ENCODE measurements around the gene GANAB.
A peak's percentile ranks its signal among the peaks of the same experiment; 100 is the strongest.
"Not testable (repeated sequence)": the region's sequence is repeated elsewhere in the genome, so short reads cannot be mapped to it uniquely, and the experiment has no call there.

The GANAB gene

DNA sequence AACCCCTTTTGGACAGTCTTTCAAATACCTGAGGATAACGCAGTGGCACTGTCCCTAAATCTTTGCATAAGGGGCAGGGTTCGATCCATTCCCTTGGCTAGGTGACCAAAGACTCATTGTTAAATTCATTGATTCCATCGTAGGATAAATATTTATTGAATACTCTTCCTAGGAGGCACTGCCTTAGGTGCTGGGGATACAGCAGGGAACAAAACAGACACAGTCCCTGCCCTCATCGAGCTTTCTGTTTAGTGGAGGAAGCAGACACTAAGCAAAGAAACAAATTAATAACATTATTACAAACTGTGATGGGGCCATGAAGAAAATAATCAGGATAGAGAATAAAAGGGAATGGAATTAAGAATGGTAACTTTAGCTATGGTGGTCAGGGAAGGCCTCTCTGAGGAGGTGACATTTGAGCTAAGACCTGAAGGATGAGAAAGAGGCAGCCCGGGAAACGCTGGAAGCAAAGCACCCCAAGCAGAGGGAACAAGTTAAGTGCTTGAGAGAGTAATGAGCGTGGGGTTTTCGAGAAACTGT is 25.3 kb downstream of the GANAB start:
- no peak for DNase-seq (ENCODE audit: low read depth)

DNA sequence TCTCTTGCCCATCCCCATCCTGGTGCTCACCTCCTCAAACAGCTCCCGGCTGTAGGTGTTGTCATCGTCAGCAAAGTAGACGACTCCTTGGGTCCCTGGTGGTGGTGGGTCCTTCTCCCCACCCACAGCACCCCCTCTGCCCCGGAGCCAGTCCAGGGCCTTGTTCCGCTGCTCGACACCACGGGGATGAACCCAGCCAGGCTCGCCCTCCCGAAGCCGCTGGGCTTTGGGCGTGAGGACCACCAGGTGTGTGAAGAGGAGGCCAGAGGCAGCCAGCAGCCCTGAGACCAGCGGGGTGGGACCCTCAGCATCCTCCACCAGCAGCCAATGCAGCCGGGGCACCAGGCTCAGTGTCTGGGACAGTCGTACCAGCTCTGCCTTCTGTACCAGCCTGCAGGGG is 29.5 kb downstream of the GANAB start:
- not testable (repeated sequence) for DNase-seq (ENCODE audit: low read depth)

- no peak for DNase-seq (ENCODE audit: low read depth)
Observed at GRCh38 chr11:62615521-62615920, 30.9 kb downstream of the GANAB start.

GRCh38 chr11:62614275-62614674 is 32.1 kb downstream of the GANAB start:
- no peak for DNase-seq (ENCODE audit: low read depth)

GRCh38 chr11:62613291-62613778 is 33.1 kb downstream of the GANAB start:
- DNase-seq (ENCODE audit: low read depth), result no peak

DNA sequence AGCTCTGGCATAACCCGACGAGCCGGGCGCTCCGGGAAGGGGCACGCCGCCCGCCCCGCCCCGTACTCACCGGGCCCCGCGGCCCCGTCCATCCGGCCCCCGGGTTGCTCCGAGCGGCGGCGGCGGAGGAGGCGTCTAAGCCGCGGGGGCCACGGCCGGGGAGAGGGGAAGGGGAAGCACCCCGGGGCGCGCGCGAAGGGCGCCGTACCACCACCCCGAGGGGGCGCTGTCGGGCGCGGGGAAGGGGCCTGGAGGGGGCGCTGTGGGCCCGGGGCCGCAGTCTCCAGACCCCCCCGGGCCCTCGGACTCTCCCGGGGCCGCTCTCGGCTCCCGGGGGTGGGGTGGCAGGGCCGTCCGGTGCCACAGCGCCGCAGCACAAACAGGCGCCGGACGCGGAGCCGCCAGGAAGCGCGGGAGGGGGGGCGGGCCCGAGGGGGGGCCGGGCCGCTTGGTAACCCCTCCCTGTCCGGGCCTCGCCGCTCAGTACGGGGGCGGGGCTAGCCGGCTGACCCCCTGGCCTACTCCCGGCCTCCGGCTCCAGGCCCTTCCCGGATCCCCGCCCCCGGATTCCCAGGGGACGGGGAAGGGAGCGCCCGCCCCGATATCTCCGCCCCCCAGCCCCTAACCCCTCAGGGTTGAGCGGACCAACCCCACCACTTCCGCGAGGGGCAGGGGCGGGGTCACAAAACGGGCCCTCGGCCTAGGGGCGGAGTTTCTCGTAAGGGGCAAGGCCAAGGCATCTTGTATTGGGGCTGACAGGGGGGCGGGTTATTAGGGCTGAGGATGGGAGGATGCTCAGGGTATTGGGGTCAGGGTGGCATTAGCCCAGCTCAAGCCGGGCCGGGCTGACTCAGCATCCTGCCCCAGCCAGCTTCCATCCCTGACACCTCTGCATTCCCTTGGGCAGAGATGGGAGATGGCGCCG is 33.8 kb downstream of the GANAB start, which contains the start of the genes EML3 and ROM1:
Gene EML3, minus strand, starts transcription at position 410 of the 925 bp plus-strand sequence. Its CDS starts 318 bp downstream, at position 92.
Gene ROM1, plus strand, starts transcription at position 892 of the 925 bp plus-strand sequence. Its CDS starts 25 bp downstream, at position 917.
- DNase-seq (ENCODE audit: low read depth), result peak; percentile 62

GRCh38 chr11:62611705-62612365 is 34.6 kb downstream of the GANAB start:
- no peak for DNase-seq (ENCODE audit: low read depth)

DNA sequence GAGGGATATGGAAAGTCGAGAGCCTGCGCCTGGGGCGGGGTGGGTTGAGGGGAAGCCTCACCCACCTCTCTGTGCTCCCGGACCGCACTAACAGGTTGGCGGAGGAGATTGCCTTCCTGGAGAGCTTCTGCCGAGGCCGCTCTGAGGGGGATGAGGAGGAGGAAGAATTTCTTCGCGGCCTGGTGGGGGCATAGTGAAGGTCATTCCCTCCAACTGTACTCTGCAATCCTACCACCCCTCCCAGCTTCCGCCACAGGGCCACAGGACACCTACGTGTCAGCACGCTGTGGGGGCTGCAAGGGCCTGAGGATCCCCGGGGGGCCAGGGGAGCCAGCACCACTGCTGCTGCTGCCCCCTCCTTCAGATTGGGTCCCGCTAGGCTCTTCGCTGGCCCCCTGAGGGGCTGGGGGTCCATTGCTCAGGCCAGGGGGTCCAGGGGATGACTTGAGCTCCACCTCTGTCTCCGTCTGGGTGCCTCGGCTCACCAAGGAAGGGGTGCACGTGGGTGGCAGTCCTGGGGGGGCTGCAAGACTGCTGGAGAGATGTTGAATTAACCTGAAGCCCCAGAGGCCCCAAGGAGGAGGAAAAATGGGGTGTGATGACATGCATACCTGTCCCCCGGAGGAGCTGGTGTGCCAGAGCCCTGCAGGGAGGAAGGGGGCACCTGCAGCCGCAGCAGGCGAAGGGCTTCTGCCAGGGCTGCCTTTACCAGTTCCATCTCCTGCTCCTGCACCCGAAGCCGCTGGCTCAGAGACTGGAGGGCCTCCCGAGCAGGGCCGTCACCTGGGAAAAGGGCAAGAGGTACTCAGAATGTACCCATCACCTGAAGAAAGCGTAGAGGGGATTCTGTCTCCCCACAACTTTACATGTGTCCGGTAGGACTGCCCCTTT is 35.4 kb downstream of the GANAB start:
- DNase-seq (ENCODE audit: low read depth), result no peak

- DNase-seq (ENCODE audit: low read depth), result no peak
Observed at GRCh38 chr11:62610403-62610802, 36.0 kb downstream of the GANAB start.

DNA sequence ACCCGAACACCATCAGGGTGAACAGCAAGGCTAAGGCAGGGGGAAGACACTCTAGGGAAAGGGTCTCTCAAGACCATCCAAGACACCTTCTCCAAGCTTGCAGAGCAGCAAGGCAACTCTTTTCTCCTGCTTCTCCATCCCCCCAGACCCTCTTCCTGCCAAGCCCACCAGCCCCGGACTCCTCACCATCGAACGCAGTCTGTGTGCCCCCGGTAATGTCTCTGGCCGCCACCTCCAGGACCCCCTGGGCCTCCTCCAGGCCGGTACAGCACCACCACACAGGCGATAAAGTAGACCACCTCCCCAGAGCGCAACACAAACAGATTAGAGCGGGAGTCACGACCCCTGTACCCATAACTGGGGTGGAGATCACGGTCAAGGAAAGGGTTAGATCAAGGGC is 37.6 kb downstream of the GANAB start:
- no peak for DNase-seq (ENCODE audit: low read depth)

DNA sequence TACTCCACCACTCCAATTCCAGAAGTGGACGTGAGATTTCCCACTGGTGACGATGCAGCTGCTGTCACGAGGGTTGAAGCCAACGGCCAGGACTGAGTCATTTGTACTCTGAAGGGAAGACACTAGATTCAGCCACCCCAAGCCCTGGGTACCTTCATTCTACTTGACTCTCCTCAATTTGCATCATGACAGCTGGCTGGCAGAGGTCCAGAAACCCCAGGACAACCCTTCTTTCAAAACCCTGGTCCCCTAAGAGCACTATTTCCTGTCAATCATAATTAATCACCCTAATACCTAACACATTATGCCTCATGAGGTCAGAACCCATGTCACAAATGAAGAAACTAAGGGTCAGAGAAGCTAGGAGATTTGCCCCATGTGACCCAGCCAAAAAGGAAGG is 38.7 kb downstream of the GANAB start:
- no peak for DNase-seq (ENCODE audit: low read depth)

DNA sequence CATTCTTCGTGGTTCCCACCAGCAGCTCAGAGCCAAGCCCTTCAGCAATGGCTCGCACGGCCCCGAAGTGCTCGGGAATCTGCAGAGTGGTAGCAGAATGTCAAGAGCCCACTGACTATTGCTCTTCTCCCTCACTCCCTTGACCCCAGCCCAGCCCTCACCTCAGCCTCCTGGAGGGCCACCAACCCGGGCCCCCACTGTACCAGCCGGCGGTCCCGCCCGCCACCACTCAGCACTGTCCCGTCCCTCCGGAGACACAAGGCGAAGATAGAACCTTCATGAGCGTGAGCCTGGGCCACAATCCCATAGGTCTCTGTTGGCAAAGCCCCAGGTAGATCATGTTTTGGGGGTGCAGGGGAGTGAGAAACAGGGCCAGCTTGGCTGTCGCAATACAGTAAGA is 40.5 kb downstream of the GANAB start:
- no peak for DNase-seq (ENCODE audit: low read depth)

DNA sequence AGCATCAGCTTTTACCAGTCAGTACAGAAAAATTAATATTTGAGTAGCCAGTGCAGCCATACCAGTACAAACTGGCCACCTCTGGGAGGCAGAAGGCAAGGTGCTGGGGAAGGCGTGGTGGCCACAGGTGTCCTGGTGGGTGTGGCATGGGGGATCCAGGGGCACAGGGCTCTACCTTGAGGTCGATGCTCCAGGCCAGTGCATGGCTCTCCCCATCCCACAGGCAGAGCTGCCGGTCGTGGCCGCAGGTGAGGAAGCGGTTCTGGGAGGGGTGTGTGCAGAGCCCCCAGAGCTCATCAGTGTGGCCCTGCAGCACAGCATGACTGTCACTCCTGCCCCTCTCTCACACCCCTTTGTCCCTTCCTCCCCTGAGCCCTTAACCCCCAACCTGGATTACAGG is 40.9 kb downstream of the GANAB start:
- no peak for DNase-seq (ENCODE audit: low read depth)

GRCh38 chr11:62604460-62605120 is 41.8 kb downstream of the GANAB start:
- no peak for DNase-seq (ENCODE audit: low read depth)

DNA sequence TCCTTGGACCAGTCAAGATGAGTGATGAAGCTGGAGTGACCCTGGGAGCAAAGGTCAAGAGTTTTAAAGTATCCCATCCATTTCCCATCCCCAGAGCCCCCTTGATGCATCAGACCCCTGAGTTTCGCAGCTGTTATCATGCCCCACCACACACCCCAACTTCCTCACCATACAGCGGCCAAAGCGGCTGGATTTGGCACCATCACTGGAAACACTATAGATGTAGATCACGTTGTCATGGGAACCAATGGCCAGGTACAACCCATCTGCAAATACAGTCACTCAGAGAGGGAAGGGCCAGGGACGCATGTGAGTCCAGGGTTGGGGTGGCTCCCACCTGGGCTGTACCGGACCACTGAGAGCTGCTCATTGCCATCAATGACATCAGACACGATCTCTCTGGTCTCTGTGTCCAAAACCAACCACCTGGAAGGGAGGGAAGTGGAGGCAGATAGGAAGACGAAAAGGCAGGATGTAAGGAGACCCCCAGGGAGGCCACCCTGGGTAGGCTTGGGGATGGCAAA is 42.6 kb downstream of the GANAB start:
- DNase-seq (ENCODE audit: low read depth), result no peak

GRCh38 chr11:62603072-62603408 is 43.4 kb downstream of the GANAB start:
- DNase-seq (ENCODE audit: low read depth), result no peak

GRCh38 chr11:62602141-62603071 is 44.0 kb downstream of the GANAB start:
- no peak for DNase-seq (ENCODE audit: low read depth)

- DNase-seq (ENCODE audit: low read depth), result peak; percentile 95
Observed at GRCh38 chr11:62601372-62602140, 44.9 kb downstream of the GANAB start, which contains the start of gene MTA2. TSS of gene MTA2 (minus strand) at chr11:62601865. CDS start at chr11:62601450, 415 bp downstream.

- DNase-seq (ENCODE audit: low read depth), result no peak
Observed at GRCh38 chr11:62601122-62601371, 45.4 kb downstream of the GANAB start.

Data from GM04504 (cell line).